ENCODE results near the gene NRG3. TPM values are rescaled to one million over a fixed set of nuclear protein-coding genes. Genes with fewer than 3 reads are reported as not detected.

Gene NRG3
- 5.2 and 10.7 TPM in 2 replicates for total RNA-seq

DNA sequence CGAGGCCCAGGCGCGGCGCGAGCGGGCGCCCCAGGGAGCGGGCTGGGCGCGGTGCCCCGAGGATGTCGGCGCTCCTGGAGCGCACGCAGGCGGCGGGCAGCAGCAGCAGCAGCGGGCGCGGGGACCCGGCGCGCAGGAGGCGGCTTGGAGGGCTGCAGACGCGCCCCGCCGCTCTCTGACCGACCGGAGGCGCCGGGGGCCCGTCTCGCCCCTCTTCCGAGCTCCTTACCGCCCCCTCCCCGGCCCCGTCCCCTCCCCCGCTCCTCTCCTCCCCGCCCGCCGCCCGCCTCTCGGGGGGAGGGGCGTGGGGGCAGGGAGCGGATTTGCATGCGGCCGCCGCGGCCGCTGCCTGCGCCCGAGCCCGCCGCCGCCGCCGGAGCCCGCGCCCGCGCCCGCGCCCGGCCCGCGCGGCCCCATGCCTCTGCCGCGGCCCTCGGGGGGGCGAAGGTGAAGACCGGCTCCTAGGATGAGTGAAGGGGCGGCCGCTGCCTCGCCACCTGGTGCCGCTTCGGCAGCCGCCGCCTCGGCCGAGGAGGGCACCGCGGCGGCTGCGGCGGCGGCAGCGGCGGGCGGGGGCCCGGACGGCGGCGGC is at the start of gene NRG3:
Gene NRG3 (plus strand): TSS at position 320 of the 592 bp plus-strand sequence.
- peak in 1 of 2 donors; percentile 65 for DNase-seq (ENCODE audit: low read depth in 2 of 2)

DNA sequence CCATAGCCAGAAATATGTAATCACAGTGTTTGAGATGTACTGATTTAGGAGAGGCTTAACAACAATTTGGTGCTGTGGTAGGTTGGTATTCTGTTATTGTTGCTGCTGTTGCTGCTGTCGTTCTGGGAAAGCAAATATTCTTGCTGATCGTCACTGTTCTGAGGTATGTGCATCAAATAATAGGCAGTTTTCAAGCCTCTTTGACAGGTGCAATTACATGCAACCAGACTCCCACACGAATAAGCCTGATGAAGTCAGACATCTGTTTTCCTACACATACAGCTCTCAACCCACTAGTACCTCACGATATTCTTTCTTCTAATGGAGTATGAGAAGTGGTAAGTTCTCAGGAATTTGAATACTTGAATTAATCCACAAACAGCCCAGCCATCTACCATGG is 46.7 kb upstream of the NRG3 start:
- no peak for DNase-seq (ENCODE audit: low read depth in 2 of 2)

DNA sequence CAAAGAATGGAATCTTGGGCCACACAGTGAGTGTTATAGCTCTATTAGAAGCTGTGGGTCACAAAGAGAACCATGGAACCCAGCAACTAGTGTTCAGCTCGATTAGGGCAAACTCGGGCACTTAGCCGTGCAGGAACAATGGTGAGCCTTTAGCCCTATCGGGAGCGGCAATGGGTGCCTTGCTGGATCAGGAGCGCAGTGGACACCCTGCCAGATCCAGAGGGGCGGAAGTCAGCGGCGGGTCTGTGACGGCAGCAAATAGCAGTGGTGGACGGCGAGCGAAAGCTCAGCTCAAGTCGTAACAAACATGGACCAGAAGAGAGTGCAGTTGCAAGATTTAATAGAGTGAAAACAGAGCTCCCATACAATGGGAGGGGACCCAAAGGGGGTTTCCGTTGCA is 43.9 kb upstream of the NRG3 start:
- no peak for DNase-seq (ENCODE audit: low read depth in 2 of 2)

DNA sequence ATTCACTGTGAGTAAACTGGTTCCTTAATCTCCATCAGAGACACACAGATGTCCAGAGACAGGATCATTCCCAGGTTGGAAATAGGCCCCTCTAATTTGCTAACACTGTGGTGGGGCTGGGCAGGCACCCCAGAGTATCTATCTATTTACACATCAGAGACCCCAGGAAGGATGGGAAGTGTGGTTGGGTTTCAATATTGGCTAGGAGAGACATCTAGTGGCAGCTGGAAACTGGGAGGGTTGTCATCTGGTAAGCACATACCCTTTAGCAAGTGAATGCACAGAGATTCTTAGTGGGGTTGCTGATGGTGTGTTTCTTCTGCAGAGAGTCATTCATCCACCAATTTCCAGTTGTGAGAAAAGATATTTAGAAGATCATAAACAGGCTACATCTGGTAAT is 36.0 kb upstream of the NRG3 start:
- DNase-seq (ENCODE audit: low read depth in 2 of 2), result peak in 1 of 2 donors; percentile 58

DNA sequence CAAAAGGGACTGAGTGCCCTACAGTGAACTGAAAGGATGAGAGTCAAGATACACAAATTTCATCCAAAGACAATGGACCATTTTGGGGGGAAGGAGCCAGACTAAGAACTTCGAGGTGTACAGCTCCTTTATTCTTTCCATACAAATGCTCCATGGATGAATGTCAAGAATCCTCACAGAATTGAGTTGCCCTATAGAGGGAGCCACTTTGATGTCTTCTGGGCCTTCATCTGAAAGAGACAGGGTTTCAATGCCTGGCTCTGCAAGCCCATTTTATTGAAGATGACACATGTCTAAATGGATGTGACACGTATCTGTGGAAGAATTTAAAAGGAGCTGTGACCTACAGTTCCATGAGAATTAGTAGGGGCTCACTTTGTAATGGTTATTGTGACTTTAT is 32.0 kb upstream of the NRG3 start:
- peak in 1 of 2 donors; percentile 55 for DNase-seq (ENCODE audit: low read depth in 2 of 2)

DNA sequence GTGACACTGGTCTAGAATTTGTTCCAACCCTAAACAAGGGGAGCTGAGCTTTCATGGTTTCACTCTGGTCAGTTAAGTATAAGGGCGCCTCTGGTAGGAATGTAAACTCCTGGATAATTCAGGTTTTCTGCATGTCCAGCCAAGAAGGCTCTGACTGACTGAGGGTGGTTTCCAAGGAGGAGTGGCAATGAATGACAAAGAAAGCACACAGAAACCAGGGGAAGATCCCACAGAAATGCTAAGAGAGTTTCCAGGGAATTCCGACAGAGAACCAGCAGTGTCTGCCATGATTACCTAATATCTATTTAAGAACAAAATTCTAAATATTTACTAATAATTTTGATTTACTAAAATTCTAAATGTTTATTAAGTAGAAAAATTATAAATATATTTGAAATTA is 27.3 kb upstream of the NRG3 start:
- no peak for DNase-seq (ENCODE audit: low read depth in 2 of 2)

DNA sequence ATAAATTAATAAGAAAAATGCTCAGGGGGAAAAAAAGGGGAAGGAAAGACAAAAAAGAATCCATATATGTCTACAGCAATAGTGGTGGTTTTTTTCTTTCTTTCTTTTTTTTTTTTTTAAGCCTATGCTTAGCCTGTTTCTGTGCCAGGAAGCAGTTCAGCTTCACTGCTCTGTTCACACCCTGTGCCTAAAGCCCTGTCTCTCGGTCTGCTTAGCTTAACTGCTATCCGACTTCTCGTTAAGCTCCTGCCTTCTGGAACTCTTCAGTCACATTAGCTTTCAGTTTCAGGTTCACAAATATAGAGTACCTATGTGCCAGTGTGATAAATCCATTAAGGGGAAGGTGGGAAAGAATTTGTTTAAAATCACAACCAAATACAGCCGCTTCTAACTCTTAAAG is 26.5 kb upstream of the NRG3 start:
- DNase-seq (ENCODE audit: low read depth in 2 of 2), result peak in 1 of 2 donors; percentile 24

DNA sequence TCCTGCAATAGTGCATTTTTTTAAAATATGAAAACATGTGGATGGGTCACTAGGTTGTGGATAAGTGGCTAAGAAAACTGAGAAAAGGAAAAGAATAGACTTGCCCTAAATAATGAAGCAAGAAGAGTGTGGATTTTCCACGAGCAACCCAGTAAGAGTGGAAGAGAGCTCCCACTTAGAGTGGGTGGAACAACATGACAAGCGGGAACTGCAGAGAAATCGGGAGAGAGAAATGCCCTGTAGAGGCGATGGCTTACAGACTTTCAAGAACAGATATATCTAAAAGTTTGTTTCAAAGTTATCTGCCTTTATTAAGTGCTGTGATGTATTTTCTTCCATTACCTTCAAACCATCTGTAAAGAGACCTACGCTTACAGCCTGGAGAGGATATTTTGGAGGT is 26.1 kb upstream of the NRG3 start:
- DNase-seq (ENCODE audit: low read depth in 2 of 2), result no peak

DNA sequence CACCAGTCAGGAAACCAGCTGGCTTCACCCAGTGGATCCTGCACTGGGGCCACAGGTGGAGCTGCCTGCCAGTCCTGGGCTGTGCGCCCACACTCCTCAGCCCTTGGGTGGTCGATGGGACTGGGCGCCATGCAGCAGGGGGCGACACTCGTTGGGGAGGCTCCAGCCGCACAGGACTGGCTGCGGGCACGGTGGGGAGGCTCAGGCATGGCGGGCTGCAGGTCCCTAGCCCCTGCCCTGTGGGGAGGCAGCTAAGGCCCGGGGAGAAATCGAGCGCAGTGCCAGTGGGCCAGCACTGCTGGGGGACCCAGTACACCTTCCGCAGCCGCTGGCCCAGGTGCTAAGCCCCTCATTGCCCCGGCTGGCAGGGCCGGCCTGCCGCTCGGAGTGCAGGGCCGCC is 12.4 kb upstream of the NRG3 start:
- no peak for DNase-seq (ENCODE audit: low read depth in 2 of 2)

DNA sequence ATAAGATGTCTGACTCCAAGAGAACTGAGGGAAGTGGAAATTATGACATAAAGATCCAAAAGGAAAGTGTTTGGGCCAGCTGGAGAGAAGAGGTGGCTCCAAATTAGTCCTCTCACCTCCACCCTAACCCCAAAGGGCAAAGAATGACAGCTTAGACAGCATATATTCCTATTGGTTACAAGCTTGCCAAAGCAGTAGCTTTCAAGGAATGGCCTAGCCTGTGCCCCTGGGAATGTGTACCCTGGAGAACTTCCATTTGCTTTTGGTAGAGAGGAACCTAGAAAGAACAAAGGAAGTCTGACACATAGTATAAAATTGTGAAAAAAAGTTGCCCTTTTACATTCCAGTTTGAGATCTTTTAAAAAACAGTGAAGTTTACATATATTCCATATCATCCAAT is 11.2 kb upstream of the NRG3 start:
- peak in 1 of 2 donors; percentile 72 for DNase-seq (ENCODE audit: low read depth in 2 of 2)

DNA sequence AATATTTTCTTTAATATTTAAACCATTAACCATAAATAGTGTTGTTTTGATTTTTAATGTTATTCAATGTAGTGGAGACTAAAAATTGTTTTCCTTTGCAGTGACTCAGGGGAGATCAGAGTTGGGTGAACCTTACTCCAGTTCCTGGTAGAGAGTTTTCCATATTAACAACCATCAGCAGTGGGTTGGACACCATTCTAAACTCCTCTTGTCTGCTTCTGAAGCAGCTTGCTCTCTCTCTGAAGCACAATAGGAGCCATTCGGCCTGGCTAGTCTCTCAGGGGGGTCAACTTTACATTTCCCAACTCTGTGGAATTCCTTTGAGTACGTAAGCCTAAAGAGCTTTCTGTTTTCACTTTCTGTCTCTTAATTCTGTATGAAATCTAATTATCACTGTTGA is 9.4 kb upstream of the NRG3 start:
- peak in 1 of 2 donors; percentile 87 for DNase-seq (ENCODE audit: low read depth in 2 of 2)

DNA sequence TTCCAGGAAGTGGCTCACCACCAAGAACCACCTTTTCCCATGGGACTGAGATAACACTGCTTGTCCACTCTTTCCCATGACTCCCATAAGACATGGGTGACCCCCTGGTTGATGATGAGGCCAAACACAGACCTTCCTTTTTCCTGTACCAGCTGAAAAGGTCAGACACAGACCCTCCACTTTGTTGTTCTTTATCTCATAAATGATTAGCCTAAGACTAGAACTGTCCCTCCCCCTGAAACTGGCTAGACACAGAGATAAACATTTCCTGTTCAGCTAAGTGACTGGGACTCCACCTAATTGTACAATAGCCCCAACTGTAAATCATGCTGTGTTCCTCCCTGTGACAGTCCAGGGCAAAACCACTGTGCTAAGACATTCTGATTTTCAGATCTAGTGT is 8.2 kb upstream of the NRG3 start:
- DNase-seq (ENCODE audit: low read depth in 2 of 2), result peak in 1 of 2 donors; percentile 96

DNA sequence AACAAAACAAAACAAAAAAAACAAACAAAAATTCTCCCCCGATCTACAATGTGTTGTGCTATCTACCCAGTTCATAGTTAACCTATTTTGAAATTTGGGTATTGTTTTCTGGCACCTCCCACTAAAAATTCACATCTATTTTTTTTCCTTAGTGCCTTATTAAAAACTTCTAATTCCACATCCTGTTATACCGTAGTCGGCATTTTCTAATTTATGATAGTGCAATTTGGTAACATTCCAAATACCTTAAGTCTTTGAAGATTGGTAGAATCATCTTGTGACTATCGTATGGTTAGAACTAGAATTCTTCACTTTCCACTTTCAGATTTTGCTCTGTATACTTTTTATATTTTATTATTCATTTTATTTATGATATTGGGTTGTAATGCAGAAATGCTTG is 4.5 kb upstream of the NRG3 start:
- DNase-seq (ENCODE audit: low read depth in 2 of 2), result no peak

DNA sequence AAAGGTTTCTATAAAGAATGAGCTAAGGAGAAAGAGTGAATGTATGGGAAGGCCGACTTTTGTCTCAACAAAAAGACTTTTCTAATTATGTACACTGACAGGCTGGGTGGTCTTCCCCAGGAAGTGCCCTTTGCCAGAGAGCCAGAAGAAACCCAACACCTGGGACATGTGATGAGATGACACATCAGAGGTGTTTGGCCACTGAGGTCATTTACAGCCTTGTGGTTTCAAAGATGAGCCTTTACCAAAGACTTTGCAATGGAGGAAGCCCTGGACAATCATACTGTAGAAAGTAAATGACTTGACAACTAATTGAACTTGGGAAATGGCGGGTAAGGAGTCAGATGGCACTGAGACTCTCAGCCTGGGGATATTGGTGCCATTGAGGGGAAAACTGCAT is 3.4 kb upstream of the NRG3 start:
- DNase-seq (ENCODE audit: low read depth in 2 of 2), result no peak

DNA sequence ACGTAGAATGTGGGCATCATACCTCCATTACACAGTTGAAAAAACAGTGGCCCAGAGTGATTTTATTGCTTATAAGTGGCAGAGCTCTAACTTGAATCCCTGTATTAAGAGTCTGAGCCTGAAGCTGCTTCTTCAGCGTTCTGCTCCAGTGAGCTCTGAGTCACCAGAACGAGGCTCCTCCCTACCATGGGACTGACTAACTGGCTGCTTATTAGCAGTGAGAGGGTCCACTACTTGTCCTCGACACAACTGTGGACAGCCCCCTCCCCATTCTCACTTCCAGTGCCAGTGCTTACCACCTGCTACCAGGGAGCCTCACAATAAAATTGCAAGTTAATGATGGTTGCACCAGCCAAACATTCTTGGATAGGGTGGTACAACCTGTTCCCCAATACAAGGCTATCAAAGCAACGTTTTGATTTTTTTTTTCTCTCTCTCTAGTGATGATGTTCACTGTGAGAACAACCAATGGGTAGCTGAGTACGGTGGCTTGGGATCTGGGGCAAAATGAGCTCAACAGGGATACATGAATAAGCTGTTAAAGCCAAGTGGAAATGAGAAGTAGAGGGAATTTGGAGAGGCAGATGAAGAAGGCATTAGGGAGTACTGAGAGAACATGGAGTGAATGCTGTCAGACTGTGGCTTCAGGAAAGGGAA is 2.7 kb upstream of the NRG3 start:
- no peak for DNase-seq (ENCODE audit: low read depth in 2 of 2)

DNA sequence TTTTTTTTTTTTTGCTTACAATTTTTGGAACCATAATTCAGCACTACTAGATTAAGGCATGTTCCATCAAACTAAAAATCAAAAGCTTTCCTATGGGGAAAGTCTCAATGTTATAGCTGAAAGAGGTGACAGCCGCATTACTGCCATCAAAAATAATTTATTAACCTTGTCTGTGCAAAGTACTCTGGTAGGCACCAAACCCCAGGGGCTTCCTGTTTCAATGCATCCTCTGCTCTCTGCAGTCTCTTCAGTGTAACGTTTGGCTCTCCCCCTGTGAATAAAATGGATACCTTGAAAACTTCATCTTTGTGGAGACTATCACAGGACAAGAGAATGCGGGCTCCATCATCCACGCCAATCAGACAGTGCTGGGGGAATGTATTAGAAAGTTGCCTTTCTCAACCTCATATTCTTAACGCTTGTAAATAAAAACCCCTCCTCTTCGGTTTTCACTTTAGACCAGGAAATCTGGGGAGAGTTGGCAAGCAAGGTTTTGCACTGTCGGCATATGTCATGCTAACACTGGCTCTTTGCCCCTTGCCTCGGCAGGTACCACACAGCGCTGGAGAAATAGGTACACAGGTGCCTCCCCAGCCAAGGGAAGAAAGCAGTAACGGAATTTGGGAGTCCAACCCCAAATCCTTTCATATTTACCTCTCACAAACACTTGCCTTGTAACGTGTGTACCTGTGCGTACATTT is 1.6 kb upstream of the NRG3 start:
- DNase-seq (ENCODE audit: low read depth in 2 of 2), result no peak

DNA sequence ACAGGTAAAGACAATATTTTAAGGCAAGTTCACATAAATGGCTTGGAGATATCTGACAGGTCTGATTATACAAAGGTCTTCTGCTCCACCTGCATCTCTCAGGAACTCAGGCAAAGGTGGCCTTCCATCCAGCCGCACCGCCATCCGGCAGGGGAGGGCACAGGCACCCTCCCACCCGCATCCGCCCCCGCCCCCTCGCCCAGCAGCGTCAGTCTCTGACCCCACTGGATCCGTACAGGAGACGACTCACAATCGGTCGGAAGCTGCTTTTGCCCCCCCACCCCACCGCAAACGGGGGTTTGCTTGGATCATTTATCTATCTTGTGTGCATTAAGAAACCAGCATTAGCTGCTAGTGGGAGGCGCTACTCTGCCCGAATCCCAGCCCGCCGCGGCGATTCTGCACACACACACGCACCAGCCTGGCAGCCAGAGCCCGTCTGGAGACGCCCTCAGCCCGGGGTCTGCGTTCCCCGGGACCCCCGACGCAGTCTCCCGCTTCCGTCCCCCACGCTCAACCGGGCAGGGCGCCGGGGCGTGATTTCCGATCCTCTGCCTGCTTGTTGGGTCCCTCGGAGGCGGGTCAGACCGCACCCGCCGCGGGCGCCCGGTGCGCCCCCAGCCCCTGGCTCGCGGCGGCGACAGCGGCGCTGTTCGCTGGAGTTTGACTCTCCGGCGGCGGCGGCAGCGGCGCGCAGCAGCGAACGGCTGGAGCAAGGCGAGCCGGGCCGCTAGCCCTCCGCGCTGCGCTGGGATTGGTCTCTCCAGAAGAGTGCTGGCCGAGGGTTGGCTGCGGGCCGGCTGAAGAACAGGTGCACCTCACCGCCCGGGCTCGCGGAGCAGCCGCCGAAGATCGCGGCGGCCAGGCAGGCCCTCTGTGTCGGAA is 820 bp upstream of the NRG3 start:
- peak; percentile 2 to 91 for DNase-seq (ENCODE audit: low read depth in 2 of 2)

DNA sequence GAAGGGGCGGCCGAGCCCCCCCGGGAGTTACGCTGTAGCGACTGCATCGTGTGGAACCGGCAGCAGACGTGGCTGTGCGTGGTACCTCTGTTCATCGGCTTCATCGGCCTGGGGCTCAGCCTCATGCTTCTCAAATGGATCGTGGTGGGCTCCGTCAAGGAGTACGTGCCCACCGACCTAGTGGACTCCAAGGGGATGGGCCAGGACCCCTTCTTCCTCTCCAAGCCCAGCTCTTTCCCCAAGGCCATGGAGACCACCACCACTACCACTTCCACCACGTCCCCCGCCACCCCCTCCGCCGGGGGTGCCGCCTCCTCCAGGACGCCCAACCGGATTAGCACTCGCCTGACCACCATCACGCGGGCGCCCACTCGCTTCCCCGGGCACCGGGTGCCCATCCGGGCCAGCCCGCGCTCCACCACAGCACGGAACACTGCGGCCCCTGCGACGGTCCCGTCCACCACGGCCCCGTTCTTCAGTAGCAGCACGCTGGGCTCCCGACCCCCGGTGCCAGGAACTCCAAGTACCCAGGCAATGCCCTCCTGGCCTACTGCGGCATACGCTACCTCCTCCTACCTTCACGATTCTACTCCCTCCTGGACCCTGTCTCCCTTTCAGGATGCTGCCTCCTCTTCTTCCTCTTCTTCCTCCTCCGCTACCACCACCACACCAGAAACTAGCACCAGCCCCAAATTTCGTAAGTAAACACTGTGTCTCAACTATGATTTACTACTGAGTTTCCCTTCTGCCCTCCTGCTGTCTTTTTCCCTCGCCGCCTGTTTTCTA is 666 bp downstream of the NRG3 start:
- no peak for DNase-seq (ENCODE audit: low read depth in 2 of 2)

DNA sequence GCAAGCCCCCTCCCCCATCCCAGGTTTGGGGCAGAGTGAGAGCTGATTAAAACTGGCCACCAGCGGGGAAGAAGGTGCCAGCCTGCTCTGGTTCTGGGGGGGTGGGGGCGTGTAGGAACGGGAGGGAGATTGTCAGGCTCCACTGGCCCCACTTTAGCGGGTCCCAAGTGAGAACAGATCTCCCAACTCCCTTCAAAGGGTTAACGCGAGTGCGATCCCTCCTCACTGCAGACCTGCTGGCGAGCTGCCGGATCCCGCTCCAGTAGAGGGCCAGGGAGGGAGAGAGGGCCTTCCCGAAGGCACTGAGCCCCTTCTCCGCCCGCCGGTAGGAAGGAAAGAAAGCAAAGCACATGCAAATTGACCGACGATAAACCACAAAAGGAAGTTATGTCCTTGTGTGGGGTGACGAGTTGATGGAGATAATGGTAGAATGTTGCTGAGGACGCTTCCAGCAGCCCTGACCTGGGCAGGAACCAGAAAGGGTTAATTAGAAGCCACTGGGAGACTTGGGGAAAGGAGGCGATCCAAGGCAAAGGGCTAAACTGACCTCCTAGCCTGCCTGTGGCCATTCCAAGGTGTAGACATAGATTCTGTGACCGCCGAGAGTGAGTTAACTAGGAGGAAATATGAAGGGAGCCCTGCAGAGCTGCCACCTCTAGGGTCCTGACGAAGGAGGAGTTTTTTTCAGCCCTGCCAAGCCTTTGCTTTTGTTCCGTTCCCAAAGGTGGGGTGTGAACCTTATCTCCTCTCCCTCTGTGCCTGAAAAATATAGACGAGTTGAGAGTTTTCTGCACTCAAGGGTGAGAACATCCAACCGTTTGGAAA is 1.5 kb downstream of the NRG3 start:
- peak in 1 of 2 donors; percentile 63 for DNase-seq (ENCODE audit: low read depth in 2 of 2)

DNA sequence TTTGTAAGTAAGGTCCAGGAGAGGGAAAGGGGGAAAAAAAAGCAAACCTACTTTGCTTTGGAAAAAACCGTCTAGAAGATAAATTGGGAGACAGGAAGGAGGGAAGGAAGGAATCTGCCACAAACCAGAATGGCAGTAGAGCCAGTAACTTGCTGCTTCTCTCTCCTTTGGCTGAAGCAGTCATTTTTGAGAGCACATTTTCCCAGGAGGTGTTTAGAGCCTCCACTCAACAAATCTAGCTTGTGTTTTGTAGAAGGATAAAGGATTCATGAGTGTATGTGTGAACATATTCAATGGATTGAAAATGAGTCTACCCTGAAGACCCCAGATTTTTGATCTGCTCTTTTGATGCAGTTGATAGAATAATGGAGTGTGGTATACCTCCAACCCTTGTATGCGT is 2.6 kb downstream of the NRG3 start:
- no peak for DNase-seq (ENCODE audit: low read depth in 2 of 2)
